C4-2B (cell line): ENCODE measurements around the gene NAP1L4.
A peak's percentile ranks its signal among the peaks of the same experiment; 100 is the strongest.

Source experiments
- H3K27ac ChIP-seq: fragments of 450-650 bp; 2 replicates; pipeline ENCODE4 v1.5.1; 2017
- ZFX ChIP-seq: fragments of 450-650 bp; IDR thresholded peaks from 2 replicates; pipeline ENCODE4 v1.6.1; 2017
- TF ChIP-seq, protein P1 (sequence below): fragments of 450-650 bp; conservative IDR thresholded peaks from 2 replicates; pipeline ENCODE4 v1.5.1; 2017; ENCODE audit warnings: mild to moderate bottlenecking

The NAP1L4 gene

DNA sequence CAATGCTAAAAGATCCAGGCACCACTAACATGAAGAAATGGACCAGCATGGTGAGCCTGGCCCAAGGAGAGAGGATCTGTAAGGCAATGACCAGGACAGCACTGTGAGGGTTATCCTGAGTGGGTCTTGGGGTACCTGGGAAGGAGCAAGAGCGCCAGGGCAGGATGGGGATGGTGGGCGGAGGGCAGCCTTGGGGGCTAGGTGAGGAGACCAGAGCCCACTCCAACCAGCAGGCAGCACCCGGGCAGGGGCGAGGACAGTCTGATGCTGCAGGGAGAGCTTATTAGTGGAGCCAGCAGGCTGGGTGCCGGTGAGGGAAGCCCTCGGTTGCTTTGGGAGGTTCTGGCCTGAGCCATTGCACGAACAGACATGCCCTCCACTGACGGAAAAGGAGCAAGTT is 10.7 kb upstream of the NAP1L4 start:
- TF ChIP-seq, protein P1, sequence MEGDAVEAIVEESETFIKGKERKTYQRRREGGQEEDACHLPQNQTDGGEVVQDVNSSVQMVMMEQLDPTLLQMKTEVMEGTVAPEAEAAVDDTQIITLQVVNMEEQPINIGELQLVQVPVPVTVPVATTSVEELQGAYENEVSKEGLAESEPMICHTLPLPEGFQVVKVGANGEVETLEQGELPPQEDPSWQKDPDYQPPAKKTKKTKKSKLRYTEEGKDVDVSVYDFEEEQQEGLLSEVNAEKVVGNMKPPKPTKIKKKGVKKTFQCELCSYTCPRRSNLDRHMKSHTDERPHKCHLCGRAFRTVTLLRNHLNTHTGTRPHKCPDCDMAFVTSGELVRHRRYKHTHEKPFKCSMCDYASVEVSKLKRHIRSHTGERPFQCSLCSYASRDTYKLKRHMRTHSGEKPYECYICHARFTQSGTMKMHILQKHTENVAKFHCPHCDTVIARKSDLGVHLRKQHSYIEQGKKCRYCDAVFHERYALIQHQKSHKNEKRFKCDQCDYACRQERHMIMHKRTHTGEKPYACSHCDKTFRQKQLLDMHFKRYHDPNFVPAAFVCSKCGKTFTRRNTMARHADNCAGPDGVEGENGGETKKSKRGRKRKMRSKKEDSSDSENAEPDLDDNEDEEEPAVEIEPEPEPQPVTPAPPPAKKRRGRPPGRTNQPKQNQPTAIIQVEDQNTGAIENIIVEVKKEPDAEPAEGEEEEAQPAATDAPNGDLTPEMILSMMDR, result no peak
- no peak for TF ChIP-seq ZFX
- no peak overlapping the region for H3K27ac ChIP-seq

DNA sequence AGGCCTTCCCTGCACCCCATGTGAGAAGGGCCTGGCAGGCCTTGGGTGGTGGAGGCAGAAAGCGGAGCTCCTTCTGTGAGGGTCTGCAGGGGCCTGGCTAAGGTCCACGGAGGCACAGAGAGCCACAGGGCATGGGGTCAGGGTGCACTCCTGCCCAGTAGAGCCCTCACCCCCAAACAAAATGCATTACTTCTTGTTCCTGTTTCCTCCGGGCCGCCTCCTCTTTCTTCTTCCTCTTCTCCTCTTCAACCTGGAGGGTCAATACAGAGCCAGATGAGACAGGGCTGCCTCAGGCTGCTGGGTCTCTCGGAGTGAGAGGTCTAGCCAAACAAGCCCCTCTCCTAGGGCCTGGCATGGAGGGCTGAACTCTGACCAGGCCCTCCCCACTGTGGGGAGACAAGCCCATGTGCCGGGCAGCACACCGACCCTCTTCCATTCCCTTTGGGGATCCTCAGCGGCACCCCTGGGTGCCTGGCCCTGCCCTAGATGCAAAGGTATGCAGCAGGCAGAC is 10.3 kb upstream of the NAP1L4 start:
- H3K27ac ChIP-seq, result no peak overlapping the region

DNA sequence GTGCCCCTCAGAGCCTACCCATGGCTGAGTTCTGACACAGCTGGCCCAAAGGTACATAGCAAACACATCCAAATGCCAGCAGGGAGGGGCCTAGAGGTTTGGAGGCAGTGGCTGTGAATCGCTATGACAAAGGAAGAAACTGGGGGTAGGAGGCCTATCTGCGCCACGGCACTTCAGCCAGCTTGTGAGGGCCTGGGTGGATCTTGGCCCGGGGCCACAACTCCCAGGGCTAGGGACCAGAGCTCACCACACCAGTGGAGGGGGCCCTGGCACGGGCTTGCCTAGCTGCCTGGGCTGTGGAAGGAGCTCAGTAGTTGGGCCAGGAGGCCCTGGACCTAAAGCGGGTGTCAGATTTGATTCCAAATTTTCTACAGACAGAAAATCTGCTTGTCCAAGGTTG is 9.4 kb upstream of the NAP1L4 start:
- TF ChIP-seq, protein P1, result no peak
- TF ChIP-seq ZFX, result no peak
- H3K27ac ChIP-seq, result peak overlapping the region; percentile 72

More for the DNA sequence above, 10.3 kb upstream of the NAP1L4 start:
- TF ChIP-seq, protein P1, result no peak
- TF ChIP-seq ZFX, result no peak

DNA sequence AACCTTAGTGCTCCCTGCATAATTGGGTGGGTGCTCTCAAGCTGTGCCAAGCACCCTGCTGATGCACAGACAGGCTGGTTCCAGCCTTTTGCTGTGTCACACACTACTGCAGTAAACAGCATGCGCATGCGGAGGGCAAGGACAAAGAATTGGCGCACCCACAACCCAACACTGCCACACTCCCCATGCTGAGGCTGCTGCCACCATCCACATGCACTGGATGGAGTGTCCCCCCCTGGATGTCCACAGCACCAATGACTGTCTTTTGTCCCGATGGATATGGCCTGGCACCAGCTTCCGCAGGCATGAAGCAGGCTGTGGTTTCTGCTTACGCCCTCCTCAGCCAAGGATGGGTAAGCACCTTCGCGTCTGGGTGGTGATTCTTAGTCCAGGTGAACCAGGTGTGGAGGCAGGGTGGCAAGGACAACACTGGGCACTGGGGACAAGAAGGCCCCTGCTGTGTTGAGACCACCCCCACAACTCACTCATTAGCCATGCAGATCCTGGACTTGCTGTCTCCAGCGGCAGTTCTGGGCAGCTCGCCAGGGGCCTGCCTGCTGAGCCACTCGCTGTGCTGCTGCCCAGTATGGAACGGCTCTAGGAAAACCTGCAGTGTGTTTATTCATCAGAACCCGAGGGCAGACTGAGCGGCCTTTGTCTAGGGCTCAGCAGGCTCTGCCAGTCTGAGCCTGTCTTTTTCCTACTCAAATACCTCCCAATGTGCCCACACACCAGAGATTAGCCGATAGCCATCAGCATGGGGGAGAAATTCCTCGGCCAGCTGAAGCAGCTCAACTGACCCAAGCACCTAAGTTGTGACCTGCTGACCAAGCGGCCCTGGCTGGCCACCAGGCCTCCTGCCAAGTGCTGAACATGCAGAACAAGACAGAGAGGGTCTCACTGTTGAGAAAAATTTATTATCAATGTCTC is 8.2 kb upstream of the NAP1L4 start:
- TF ChIP-seq, protein P1, result no peak
- TF ChIP-seq ZFX, result peak; percentile 34; the same call in 1 of the 2 replicates
- peak overlapping the region; percentile 72 for H3K27ac ChIP-seq

DNA sequence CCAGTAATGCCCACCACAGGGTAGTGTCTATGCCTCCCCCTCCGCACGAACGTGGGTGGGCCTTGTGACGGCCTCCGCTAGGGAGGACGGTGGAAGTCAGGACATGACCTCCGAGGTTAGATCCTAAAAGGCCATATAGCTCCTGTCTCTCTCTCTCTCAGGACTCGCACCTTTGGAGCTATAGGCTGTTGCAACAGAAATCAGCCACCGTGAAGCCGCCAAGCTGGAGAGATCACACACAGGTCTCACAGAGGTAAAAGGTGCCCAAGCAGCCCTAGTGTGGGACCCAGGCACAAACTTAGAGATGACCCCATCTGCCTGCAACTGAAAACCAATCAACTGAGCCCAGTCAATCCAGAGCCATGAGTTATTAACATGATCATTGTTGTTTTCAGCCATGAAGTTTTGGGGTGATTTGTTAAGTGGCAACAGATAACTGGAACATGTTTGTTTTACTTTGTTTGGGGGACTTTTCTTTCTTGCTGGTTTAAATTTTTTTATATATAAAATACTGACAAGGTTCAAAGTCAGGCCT is 7.4 kb upstream of the NAP1L4 start:
- TF ChIP-seq ZFX, result no peak
- TF ChIP-seq, protein P1, result no peak
- H3K27ac ChIP-seq, result peak overlapping the region; percentile 72

DNA sequence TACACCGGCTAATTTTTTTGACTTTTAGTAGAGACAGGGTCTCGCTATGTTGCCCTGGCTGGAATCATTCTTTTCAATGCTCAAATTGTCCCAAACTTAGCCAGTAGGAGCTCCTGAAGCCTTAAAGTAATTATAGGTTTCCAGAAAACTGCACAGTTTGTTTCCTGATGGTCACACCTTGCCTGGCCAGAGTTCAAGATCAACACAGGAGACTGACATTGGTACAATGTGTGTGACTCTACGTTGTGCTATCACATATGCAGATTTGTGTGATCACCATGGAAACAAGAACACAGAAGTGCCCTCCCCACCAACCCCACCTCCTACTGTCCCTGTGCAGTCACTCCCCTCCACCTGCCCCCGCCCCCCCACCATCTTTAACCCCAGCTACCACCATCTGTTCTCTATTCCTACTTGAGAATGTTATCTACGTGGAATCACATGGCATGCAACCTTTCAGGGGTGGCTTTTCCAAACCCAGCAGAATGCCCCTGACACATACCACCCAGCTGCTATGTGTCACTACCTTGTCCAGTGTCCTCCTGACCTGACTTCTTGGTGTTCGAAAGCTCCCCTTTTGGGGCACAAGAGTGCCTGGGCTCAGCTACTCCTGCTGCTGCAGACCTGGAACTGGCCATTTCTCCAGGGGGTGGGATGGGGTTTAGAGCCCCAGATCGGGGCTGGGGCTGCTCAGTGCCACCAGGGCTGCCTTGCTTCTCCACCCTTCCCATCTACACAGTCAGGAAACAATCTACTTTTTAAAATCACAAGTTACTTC is 6.1 kb upstream of the NAP1L4 start:
- no peak overlapping the region for H3K27ac ChIP-seq
- TF ChIP-seq, protein P1, result no peak
